SK-N-SH (cell line): Measurements from ENCODE around the gene GZMA.

Experiments used
- CHD2 ChIP-seq: fragments of 150-350 bp; IDR thresholded peaks from 2 replicates; pipeline ENCODE4 v1.6.1; 2018; ENCODE audit warnings: low read length; ENCODE audit not compliant: partially characterized antibody
- CTCF ChIP-seq: fragments of 200-600 bp; sonication (generic); IDR thresholded peaks from 2 replicates; pipeline ENCODE4 v1.6.1; 2017; ENCODE audit warnings: antibody characterized with exemption, mild to moderate bottlenecking, moderate library complexity
- GATA2 ChIP-seq: sonication (generic); formaldehyde crosslinking; IDR thresholded peaks from 2 replicates; pipeline ENCODE4 v1.5.0; 2020; ENCODE audit warnings: mild to moderate bottlenecking, missing genetic modification reagents
- JUND ChIP-seq: IDR thresholded peaks from 2 replicates; pipeline ENCODE4 v1.4.0; 2012
- MAX ChIP-seq: IDR thresholded peaks from 2 replicates; pipeline ENCODE4 v1.4.0; 2012; ENCODE audit warnings: low read depth
- MXI1 ChIP-seq: IDR thresholded peaks from 2 replicates; pipeline ENCODE4 v1.6.1; 2012; ENCODE audit warnings: mild to moderate bottlenecking, low read depth, low read length, improper control_type of control experiment
- POLR2AphosphoS5 ChIP-seq: IDR thresholded peaks from 2 replicates; pipeline ENCODE4 v1.6.1; 2012; ENCODE audit warnings: low read depth, low read length
- RAD21 ChIP-seq: IDR thresholded peaks from 2 replicates; pipeline ENCODE4 v1.6.1; 2012; ENCODE audit warnings: mild to moderate bottlenecking, low read length
- RXRA ChIP-seq: IDR thresholded peaks from 2 replicates; pipeline ENCODE4 v1.4.0; 2012; ENCODE audit warnings: low read depth, mild to moderate bottlenecking, borderline replicate concordance
- SIN3A ChIP-seq: IDR thresholded peaks from 2 replicates; pipeline ENCODE4 v1.6.1; 2012; ENCODE audit warnings: low read depth, mild to moderate bottlenecking, low read length, moderate library complexity, borderline replicate concordance
- YY1 ChIP-seq: IDR thresholded peaks from 2 replicates; pipeline ENCODE4 v1.4.0; 2012; ENCODE audit warnings: low read depth, mild to moderate bottlenecking
- ZBTB33 ChIP-seq: IDR thresholded peaks from 2 replicates; pipeline ENCODE4 v1.4.0; 2012; ENCODE audit warnings: low read depth, borderline replicate concordance

GRCh38 chr5:55114061-55114460, 11.6 kb downstream of the GZMA start:
- TF ChIP-seq JUND: no peak
- TF ChIP-seq SIN3A: no peak
- TF ChIP-seq MXI1: no peak
- TF ChIP-seq CTCF: no peak
- TF ChIP-seq POLR2AphosphoS5: no peak
- no peak for TF ChIP-seq MAX
- no peak for TF ChIP-seq GATA2
- TF ChIP-seq RAD21: no peak
- no peak for TF ChIP-seq YY1
- no peak for TF ChIP-seq ZBTB33
- TF ChIP-seq RXRA: no peak
- TF ChIP-seq CHD2: no peak
